ENCODE results near the gene FRYL. TPM values are rescaled to one million over a fixed set of nuclear protein-coding genes. Genes with fewer than 3 reads are reported as not detected.
A peak's percentile ranks its signal among the peaks of the same experiment; 100 is the strongest.

Gene FRYL
- total and polyA plus RNA-seq, 2 of the 8 experiments (the other 6 are each of a cell fraction or from before 2014, with no cell fraction given): 8.0 to 36.5 TPM

DNA sequence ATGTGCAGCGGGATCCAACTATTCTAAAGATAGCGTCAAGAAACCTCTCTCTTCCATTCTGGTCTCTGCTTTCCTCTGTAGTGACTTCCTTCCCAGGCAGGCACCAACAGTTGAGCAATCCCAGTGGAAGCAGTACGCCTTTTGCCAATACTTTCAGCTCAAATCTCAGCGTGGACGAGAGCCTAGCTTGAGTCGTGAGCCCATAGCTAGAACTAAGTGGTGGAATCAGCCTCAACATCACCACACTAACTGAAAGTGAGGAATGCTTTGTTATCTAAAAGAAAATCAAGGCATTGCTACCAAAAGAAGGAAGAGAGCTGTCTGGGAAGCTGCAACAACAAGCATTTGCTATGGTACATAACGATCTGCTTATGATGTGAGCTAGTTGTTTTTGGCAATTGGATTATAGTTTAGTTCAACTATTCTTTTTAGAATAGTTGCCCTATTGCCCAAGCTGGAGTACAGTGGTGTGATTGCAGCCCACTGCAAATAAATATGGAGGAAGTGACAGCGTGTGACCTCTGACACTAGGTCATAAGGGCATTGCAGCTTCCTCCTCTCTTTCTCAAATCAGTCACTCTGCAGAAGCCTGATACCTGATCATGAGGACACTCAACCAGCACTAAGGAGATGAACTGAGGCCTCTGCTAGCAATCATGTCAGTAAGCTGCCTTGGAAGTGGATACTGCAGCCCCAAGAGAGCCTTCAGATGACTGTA is 24.7 kb upstream of the FRYL start:
- H3K18ac ChIP-seq (ENCODE audit: extremely low read depth, low read length): no peak overlapping the region
- no peak overlapping the region for H2BK12ac ChIP-seq (ENCODE audit: low read depth, low read length)
- no peaks in the 10 kb centered on the region for H3K9me3 ChIP-seq (ENCODE audit: insufficient read depth in 2 of 2, low read depth in 1 of 2, low read length in 1 of 2)
- no peak overlapping the region for H3K4ac ChIP-seq (replicated peaks; ENCODE audit: insufficient read length, low read depth, low read length)
- 88% methylated on average over 8 of the region's 8 CpGs; no CpG with 5 or more reads in 1 of the 2 experiments for WGBS, 2 experiments (ENCODE audit: extremely low coverage in 1 of 2, insufficient coverage in 1 of 2, insufficient read length in 1 of 2, insufficient replicate concordance in 2 of 2, low coverage in 1 of 2, low lambda C conversion rate in 2 of 2, missing lambda C conversion rate in 1 of 2)
- no peak overlapping the region for H3K4me3 ChIP-seq (ENCODE audit: extremely low read depth in 1 of 4, insufficient read depth in 2 of 4, low read depth in 3 of 4, low read length in 4 of 4)
- no peak overlapping the region for H4K91ac ChIP-seq (replicated peaks; ENCODE audit: insufficient read length, low read length)
- H4K8ac ChIP-seq (ENCODE audit: extremely low read depth, insufficient read depth, low read length): no peak overlapping the region
- no peak overlapping the region for H2BK120ac ChIP-seq (replicated peaks; ENCODE audit: low read depth, low read length)
- no peaks in the 10 kb centered on the region for H3K36me3 ChIP-seq (ENCODE audit: control insufficient read depth in 2 of 4, insufficient read depth in 4 of 4, low read length in 3 of 4)
- H4K20me1 ChIP-seq (replicated peaks in 1 of 2; ENCODE audit: control insufficient read depth in 1 of 2, insufficient read depth in 2 of 2, low read length in 2 of 2): no peaks in the 10 kb centered on the region
- H3K27me3 ChIP-seq (replicated peaks in 1 of 4; ENCODE audit: control insufficient read depth in 3 of 4, extremely low read depth in 1 of 4, insufficient read depth in 3 of 4, low read length in 3 of 4): no peaks in the 10 kb centered on the region
- no peak overlapping the region for H2BK15ac ChIP-seq (ENCODE audit: low read length)
- peak overlapping the region; percentile 98 for H2AFZ ChIP-seq (ENCODE audit: low read length)
- no peaks in the 10 kb centered on the region for H3K79me1 ChIP-seq (ENCODE audit: low read depth, low read length)
- ChIA-PET POLR2A (ENCODE audit: partially characterized antibody) (interaction anchor here (1.0 kb wide), 1 partner anchor 24 kb away, joined by 4 read pairs; no protein-coding TSS in a partner anchor), CTCF (ENCODE audit: partially characterized antibody) (interaction anchor here (0.7 to 2.2 kb wide), 3 partner anchors 9 to 161 kb away, joined by 3 to 4 read pairs (median 3); no protein-coding TSS in a partner anchor)
- H3K4me1 ChIP-seq (replicated peaks in 1 of 4; ENCODE audit: control insufficient read depth in 3 of 4, insufficient read depth in 4 of 4, low read length in 3 of 4): no peaks in the 10 kb centered on the region
- FAIRE-seq: no peak
- H3K4me2 ChIP-seq (ENCODE audit: insufficient read depth in 1 of 2, low read depth in 2 of 2, low read length in 2 of 2): no peak overlapping the region
- H3K23ac ChIP-seq (ENCODE audit: insufficient read length): no peak overlapping the region
- H4K5ac ChIP-seq (ENCODE audit: insufficient read length, low read depth, low read length): no peak overlapping the region
- no peak overlapping the region; a peak in 1 of 7 replicates for H3K9ac ChIP-seq (replicated peaks in 1 of 4; ENCODE audit: extremely low read depth in 1 of 4, low read depth in 3 of 4, low read length in 3 of 4)
- TF ChIP-seq KDM1A (IDR thresholded peaks at IDR 0.05; ENCODE audit: borderline replicate concordance, low read length) (no peak), EGR1 (IDR thresholded peaks at IDR 0.05; ENCODE audit: borderline replicate concordance, low read depth, low read length) (no peak), RNF2 (IDR thresholded peaks at IDR 0.05; ENCODE audit: borderline replicate concordance, low read depth, low read length, missing control alignments, poor library complexity, severe bottlenecking) (no peak), SIRT6 (IDR thresholded peaks at IDR 0.05; ENCODE audit: low read length) (no peak), CEBPB (IDR thresholded peaks at IDR 0.05; ENCODE audit: low read depth, low read length) (0 out of 2 replicates have a peak, but pooled peaks have one; percentile 9), EP300 (IDR thresholded peaks at IDR 0.05; ENCODE audit: borderline replicate concordance in 1 of 2, low read depth in 2 of 2, low read length in 2 of 2) (no peak)
- TF ChIP-seq, protein P1, sequence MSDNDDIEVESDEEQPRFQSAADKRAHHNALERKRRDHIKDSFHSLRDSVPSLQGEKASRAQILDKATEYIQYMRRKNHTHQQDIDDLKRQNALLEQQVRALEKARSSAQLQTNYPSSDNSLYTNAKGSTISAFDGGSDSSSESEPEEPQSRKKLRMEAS (IDR thresholded peaks at IDR 0.05): no peak
- no peak overlapping the region for H3K14ac ChIP-seq (ENCODE audit: insufficient read length)
- no peak for DNase-seq (ENCODE audit: low read depth in 1 of 2, low spot score in 2 of 2)
- H3K23me2 ChIP-seq (ENCODE audit: low read depth, low read length): no peaks in the 10 kb centered on the region
- H2BK20ac ChIP-seq (ENCODE audit: low read length): no peak overlapping the region
- no peak overlapping the region for H3K56ac ChIP-seq (replicated peaks; ENCODE audit: insufficient read length, low read depth, low read length)
- H2BK5ac ChIP-seq (ENCODE audit: low read depth, low read length): no peak overlapping the region
- no peak overlapping the region for H2AK5ac ChIP-seq (ENCODE audit: low read depth, low read length)
- no peaks in the 10 kb centered on the region for H3K79me2 ChIP-seq (ENCODE audit: control insufficient read depth in 1 of 2, insufficient read depth in 2 of 2, low read length in 2 of 2)
- H3K27ac ChIP-seq (ENCODE audit: low read depth, low read length): no peak overlapping the region

Data from H1 (cell line).